Bronchial epithelial cell (primary cell): ENCODE measurements around the gene ATRIP. TPM values are rescaled to one million over a fixed set of nuclear protein-coding genes. Genes with fewer than 3 reads are reported as not detected.

Experiments
- DNase-seq: peaks from one replicate; pipeline ENCODE4 v3.0.0-alpha.2; 2010; ENCODE audit warnings: low read depth
- FAIRE-seq: peaks from 2 replicates; lab custom pipeline; 2011; peaks lifted over from hg19 to GRCh38; lab: Jason Lieb, UNC
- H3K27me3 ChIP-seq: 2 replicates; pipeline ENCODE4 v1.5.1; 2011; ENCODE audit warnings: low read length; ENCODE audit not compliant: control insufficient read depth, insufficient read depth
- H3K36me3 ChIP-seq: 2 replicates; pipeline ENCODE4 v1.5.1; 2011; ENCODE audit warnings: low read length; ENCODE audit not compliant: control insufficient read depth, insufficient read depth
- H3K4me3 ChIP-seq: 2 replicates; pipeline ENCODE4 v1.5.1; 2011; ENCODE audit warnings: mild to moderate bottlenecking, low read depth, low read length, control low read depth
- CTCF ChIP-seq: IDR thresholded peaks from 2 replicates; pipeline ENCODE4 v1.5.1; 2011; ENCODE audit warnings: mild to moderate bottlenecking, moderate library complexity, low read length, control low read depth, inconsistent platforms; ENCODE audit not compliant: insufficient read depth, severe bottlenecking
- total RNA-seq: library from RNA; depleted of rRNA; stranded (reverse); fragments of >200 nt; gene quantifications from 2 replicates; pipeline ENCODE4 v1.2.1, GENCODE V29; 2014

Gene ATRIP
- total RNA-seq, 1 donor from 2014 or later, result 5.5 TPM

GRCh38 chr3:48422272-48422671 is 24.3 kb upstream of the ATRIP start:
- H3K36me3 ChIP-seq, result peaks cover 57% of the 10 kb centered on the region

GRCh38 chr3:48422681-48423080 is 23.9 kb upstream of the ATRIP start:
- Histone ChIP-seq H3K36me3 (peaks cover 53% of the 10 kb centered on the region), H3K4me3 (no peak overlapping the region), H3K27me3 (no peaks in the 10 kb centered on the region)
- FAIRE-seq, result no peak
- TF ChIP-seq CTCF, result no peak
- DNase-seq, result no peak

More at GRCh38 chr3:48422272-48422671, 24.3 kb upstream of the ATRIP start:
- Histone ChIP-seq H3K27me3 (no peaks in the 10 kb centered on the region), H3K4me3 (no peak overlapping the region)
- FAIRE-seq, result no peak
- no peak for DNase-seq
- no peak for TF ChIP-seq CTCF

GRCh38 chr3:48423241-48423882 is 23.2 kb upstream of the ATRIP start:
- DNase-seq, result no peak
- no peak for FAIRE-seq
- no peak overlapping the region for H3K4me3 ChIP-seq
- no peaks in the 10 kb centered on the region for H3K27me3 ChIP-seq
- H3K36me3 ChIP-seq, result peaks cover 48% of the 10 kb centered on the region
- TF ChIP-seq CTCF, result no peak

GRCh38 chr3:48423883-48424695 is 22.4 kb upstream of the ATRIP start:
- peaks cover 43% of the 10 kb centered on the region for H3K36me3 ChIP-seq
- no peak overlapping the region for H3K4me3 ChIP-seq
- H3K27me3 ChIP-seq, result no peaks in the 10 kb centered on the region
- no peak for DNase-seq
- no peak for FAIRE-seq
- no peak for TF ChIP-seq CTCF

GRCh38 chr3:48425281-48425812 is 21.2 kb upstream of the ATRIP start:
- TF ChIP-seq CTCF, result no peak
- peaks cover 33% of the 10 kb centered on the region for H3K36me3 ChIP-seq
- H3K4me3 ChIP-seq, result no peak overlapping the region
- no peaks in the 10 kb centered on the region for H3K27me3 ChIP-seq
- FAIRE-seq (no peak), DNase-seq (no peak)
